Measurements from ENCODE around the gene SORCS2. TPM values are rescaled to one million over a fixed set of nuclear protein-coding genes. Genes with fewer than 3 reads are reported as not detected.

The SORCS2 gene
- total RNA-seq, 3 donors from 2014 or later = 0.66 to 1.3 (median 0.80) TPM

- H3K27ac ChIP-seq = no peak overlapping the region
- H3K36me3 ChIP-seq = no peaks in the 10 kb centered on the region
- peaks cover 0 to 4% of the 10 kb centered on the region in 2 donors for H3K9me3 ChIP-seq
- no peak overlapping the region for H3K4me3 ChIP-seq
- no peak for DNase-seq (ENCODE audit: low spot score in 2 of 2)
- H3K27me3 ChIP-seq = no peaks in the 10 kb centered on the region
- TF ChIP-seq CTCF (IDR thresholded peaks at IDR 0.05) = no peak
- TF ChIP-seq POLR2A (IDR thresholded peaks at IDR 0.05) = no peak
- TF ChIP-seq POLR2AphosphoS5 (IDR thresholded peaks at IDR 0.05) = no peak
- no peaks in the 10 kb centered on the region for H3K4me1 ChIP-seq
- intact Hi-C loops (cut with DNase I; ENCODE audit: low total_unique reads) = no loop called here
These were observed 473.7 kb downstream of the SORCS2 start for GRCh38 chr4:7666011-7666410.

DNA sequence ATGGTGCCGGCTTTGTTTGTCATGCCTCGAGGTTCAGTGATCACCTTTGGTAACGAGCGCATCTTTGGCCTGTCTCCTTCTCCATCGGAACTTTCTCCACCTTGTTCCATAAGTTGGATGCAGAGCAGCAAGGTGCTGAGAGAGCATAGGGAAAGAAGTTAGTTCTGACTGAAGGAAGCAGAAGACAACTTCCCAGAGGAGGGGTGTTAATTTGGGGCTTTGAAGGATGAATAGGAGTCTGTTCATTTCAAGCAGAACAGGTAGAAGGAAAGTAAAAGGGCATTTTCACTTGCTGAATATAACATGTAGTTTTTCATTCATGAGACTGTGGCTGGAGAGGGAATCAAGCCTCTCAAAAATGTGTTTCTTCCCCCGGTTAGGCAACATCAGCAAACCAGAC lies 474.4 kb downstream of the SORCS2 start:
- TF ChIP-seq POLR2A (IDR thresholded peaks at IDR 0.05) (no peak), CTCF (IDR thresholded peaks at IDR 0.05) (no peak), POLR2AphosphoS5 (IDR thresholded peaks at IDR 0.05) (no peak)
- intact Hi-C loops (cut with DNase I; ENCODE audit: low total_unique reads) = no loop called here
- Histone ChIP-seq H3K9me3 (peaks cover 0 to 11% of the 10 kb centered on the region in 2 donors), H3K4me1 (no peaks in the 10 kb centered on the region), H3K36me3 (no peaks in the 10 kb centered on the region), H3K27me3 (no peaks in the 10 kb centered on the region), H3K4me3 (no peak overlapping the region), H3K27ac (no peak overlapping the region)
- no peak for DNase-seq (ENCODE audit: low spot score in 2 of 2)

- Histone ChIP-seq H3K9me3 (peaks cover 0 to 11% of the 10 kb centered on the region in 2 donors), H3K27me3 (no peaks in the 10 kb centered on the region), H3K4me3 (no peak overlapping the region), H3K4me1 (no peaks in the 10 kb centered on the region), H3K27ac (no peak overlapping the region), H3K36me3 (no peaks in the 10 kb centered on the region)
- intact Hi-C loops (cut with DNase I; ENCODE audit: low total_unique reads) = no loop called here
- no peak for DNase-seq (ENCODE audit: low spot score in 2 of 2)
- TF ChIP-seq CTCF (IDR thresholded peaks at IDR 0.05) (no peak), POLR2A (IDR thresholded peaks at IDR 0.05) (no peak), POLR2AphosphoS5 (IDR thresholded peaks at IDR 0.05) (no peak)
These were observed 475.9 kb downstream of the SORCS2 start for GRCh38 chr4:7668271-7668670.

- intact Hi-C loops (cut with DNase I; ENCODE audit: low total_unique reads) = no loop called here
- no peak overlapping the region for H3K4me3 ChIP-seq
- H3K4me1 ChIP-seq = no peaks in the 10 kb centered on the region
- H3K9me3 ChIP-seq = peaks cover 0 to 11% of the 10 kb centered on the region in 2 donors
- H3K27ac ChIP-seq = no peak overlapping the region
- H3K36me3 ChIP-seq = no peaks in the 10 kb centered on the region
- H3K27me3 ChIP-seq = no peaks in the 10 kb centered on the region
- no peak for DNase-seq (ENCODE audit: low spot score in 2 of 2)
- no peak for TF ChIP-seq POLR2AphosphoS5 (IDR thresholded peaks at IDR 0.05)
- no peak for TF ChIP-seq CTCF (IDR thresholded peaks at IDR 0.05)
- TF ChIP-seq POLR2A (IDR thresholded peaks at IDR 0.05) = no peak
These were observed 476.5 kb downstream of the SORCS2 start for GRCh38 chr4:7668826-7669225.

- H3K4me1 ChIP-seq = no peaks in the 10 kb centered on the region
- H3K27me3 ChIP-seq = no peaks in the 10 kb centered on the region
- H3K9me3 ChIP-seq = peaks cover 0 to 11% of the 10 kb centered on the region in 2 donors
- no peaks in the 10 kb centered on the region for H3K36me3 ChIP-seq
- DNase-seq (ENCODE audit: low spot score in 2 of 2) = no peak
- intact Hi-C loops (cut with DNase I; ENCODE audit: low total_unique reads) = no loop called here
- H3K4me3 ChIP-seq = no peak overlapping the region
- no peak overlapping the region for H3K27ac ChIP-seq
- TF ChIP-seq POLR2AphosphoS5 (IDR thresholded peaks at IDR 0.05) (no peak), POLR2A (IDR thresholded peaks at IDR 0.05) (no peak), CTCF (IDR thresholded peaks at IDR 0.05) (no peak)
These were observed 480.3 kb downstream of the SORCS2 start for GRCh38 chr4:7672601-7673000.

All from breast epithelium (tissue), 4 donors.